OCI-LY7 (cell line): Measurements from ENCODE around the gene DOCK3.

Source experiments
- CTCF ChIP-seq: fragments of 200-600 bp; sonication (generic); conservative IDR thresholded peaks from 2 replicates; pipeline ENCODE4 v1.5.1; 2014; ENCODE audit warnings: mild to moderate bottlenecking, antibody characterized with exemption, low read length, moderate library complexity, mixed read lengths
- EZH2phosphoT487 ChIP-seq: fragments of 200-600 bp; sonication (generic); IDR thresholded peaks from 2 replicates; pipeline ENCODE4 v1.6.1; 2018; ENCODE audit warnings: low read depth, borderline replicate concordance, mild to moderate bottlenecking, mixed run types, antibody characterized with exemption, low read length, moderate library complexity, mixed read lengths

- TF ChIP-seq CTCF = no peak
- TF ChIP-seq EZH2phosphoT487 = no peak
Measured at GRCh38 chr3:51384726-51385473, 710.2 kb downstream of the DOCK3 start, which contains the start of gene MANF.
